ENCODE data around the gene BBS9.
A peak's percentile ranks its signal among the peaks of the same experiment; 100 is the strongest.

BBS9 gene

DNA sequence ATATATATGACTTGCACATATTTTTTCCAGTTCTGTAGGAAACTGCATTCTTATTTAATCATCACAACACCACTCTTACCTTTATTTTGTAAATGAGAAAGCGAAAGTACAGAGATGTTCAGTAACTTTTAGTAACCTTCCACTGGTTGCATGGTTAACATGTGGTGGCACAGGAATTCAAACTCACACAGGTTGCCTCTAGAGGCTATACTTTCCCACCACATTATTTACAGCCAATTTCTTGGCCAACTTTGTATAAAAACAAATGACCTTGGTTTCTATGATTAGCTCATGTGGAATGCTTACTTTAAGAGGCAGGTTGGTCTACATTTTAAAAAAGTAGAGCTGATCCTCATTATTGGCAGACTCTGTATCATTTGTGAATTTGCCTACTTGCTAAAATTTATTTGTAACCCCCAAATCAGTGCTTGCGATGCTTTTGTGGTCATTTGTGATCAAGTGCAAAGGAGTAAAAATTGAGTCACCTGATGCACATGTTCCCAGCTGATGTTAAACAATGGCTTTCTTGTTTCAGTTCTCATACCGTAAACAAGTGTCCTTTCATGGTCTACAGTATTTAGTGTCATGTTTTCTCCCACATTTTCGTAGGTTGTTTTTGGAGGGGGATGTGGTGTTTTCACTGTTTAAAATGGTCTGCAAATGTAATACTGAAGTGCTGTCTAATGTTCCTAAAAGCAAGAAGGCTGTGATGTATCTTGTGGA, 14.8 kb downstream of the BBS9 start:
- TF ChIP-seq, protein P1, sequence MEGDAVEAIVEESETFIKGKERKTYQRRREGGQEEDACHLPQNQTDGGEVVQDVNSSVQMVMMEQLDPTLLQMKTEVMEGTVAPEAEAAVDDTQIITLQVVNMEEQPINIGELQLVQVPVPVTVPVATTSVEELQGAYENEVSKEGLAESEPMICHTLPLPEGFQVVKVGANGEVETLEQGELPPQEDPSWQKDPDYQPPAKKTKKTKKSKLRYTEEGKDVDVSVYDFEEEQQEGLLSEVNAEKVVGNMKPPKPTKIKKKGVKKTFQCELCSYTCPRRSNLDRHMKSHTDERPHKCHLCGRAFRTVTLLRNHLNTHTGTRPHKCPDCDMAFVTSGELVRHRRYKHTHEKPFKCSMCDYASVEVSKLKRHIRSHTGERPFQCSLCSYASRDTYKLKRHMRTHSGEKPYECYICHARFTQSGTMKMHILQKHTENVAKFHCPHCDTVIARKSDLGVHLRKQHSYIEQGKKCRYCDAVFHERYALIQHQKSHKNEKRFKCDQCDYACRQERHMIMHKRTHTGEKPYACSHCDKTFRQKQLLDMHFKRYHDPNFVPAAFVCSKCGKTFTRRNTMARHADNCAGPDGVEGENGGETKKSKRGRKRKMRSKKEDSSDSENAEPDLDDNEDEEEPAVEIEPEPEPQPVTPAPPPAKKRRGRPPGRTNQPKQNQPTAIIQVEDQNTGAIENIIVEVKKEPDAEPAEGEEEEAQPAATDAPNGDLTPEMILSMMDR (IDR thresholded peaks at IDR 0.05; ENCODE audit: low read depth, low read length), result no peak
- in situ Hi-C loops (cut with HindIII; ENCODE audit: low sequenced_read_pairs), result no loop called here
- DNase-seq (ENCODE audit: low read depth, low spot score), result peak; percentile 78
- H3K4me3 ChIP-seq (ENCODE audit: low read depth, low read length), result no peak overlapping the region

DNA sequence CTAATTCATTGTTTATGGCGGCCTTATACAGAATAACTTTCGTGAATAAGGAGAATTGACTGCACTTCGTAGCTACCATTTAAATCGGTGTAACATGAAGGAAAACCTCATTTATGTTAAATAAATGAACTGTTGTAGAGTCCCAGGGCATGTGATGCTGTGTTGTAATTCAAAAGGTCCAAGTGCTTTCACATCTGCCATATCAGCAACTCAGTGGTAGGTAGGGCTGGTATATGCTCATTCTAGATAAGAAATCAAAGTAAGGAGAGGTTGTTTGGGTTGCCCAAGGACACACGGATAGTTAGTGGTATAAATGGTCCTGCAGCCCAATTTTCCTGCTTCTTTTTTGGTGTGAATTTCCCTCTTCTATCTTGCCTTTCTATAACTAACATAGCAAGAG, 15.8 kb downstream of the BBS9 start:
- in situ Hi-C loops (cut with HindIII; ENCODE audit: low sequenced_read_pairs), result no loop called here
- H3K4me3 ChIP-seq (ENCODE audit: low read depth, low read length), result no peak overlapping the region
- no peak for DNase-seq (ENCODE audit: low read depth, low spot score)
- TF ChIP-seq, protein P1 (IDR thresholded peaks at IDR 0.05; ENCODE audit: low read depth, low read length), result no peak

DNA sequence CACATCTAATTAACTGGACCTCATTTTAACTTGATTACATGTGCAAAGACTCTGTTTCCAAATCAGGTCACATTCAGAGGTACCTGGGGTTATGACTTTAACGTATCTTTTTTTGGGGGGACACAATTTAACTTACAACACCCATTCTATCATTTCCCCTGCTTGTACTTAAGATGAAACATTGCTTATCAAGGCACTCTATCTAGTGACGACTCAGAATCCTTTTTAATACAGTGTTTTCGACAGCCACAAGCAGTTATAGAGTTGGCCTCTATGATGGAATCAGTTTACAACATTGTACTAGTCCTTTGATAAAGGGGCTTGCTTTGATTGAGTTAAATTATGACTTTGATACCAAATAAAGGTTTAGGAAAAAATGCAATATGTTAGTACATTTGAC, 22.7 kb downstream of the BBS9 start:
- no peak overlapping the region for H3K4me3 ChIP-seq (ENCODE audit: low read depth, low read length)
- in situ Hi-C loops (cut with HindIII; ENCODE audit: low sequenced_read_pairs), result no loop called here
- TF ChIP-seq, protein P1 (IDR thresholded peaks at IDR 0.05; ENCODE audit: low read depth, low read length), result no peak
- no peak for DNase-seq (ENCODE audit: low read depth, low spot score)

DNA sequence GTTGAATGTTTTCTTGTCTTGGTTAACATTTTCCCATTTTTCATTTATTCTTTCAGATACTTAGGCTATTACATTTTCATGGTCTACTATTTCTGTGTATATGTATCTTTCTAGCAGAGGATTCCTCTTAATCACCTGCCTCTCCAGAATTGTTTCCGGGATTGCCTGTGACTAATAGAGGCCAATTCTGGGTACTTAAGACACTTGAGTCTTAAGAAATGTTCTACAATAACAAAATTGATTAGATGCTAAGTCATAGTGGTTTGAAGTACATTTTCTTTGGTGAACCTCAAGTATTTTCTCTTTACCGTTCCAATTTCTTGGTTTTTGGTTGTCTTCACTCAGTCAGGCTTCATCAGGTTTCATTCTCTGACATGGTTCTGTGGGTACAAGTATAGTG, 26.4 kb downstream of the BBS9 start:
- no peak overlapping the region for H3K4me3 ChIP-seq (ENCODE audit: low read depth, low read length)
- in situ Hi-C loops (cut with HindIII; ENCODE audit: low sequenced_read_pairs), result no loop called here
- TF ChIP-seq, protein P1 (IDR thresholded peaks at IDR 0.05; ENCODE audit: low read depth, low read length), result no peak
- peak; percentile 91 for DNase-seq (ENCODE audit: low read depth, low spot score)

DNA sequence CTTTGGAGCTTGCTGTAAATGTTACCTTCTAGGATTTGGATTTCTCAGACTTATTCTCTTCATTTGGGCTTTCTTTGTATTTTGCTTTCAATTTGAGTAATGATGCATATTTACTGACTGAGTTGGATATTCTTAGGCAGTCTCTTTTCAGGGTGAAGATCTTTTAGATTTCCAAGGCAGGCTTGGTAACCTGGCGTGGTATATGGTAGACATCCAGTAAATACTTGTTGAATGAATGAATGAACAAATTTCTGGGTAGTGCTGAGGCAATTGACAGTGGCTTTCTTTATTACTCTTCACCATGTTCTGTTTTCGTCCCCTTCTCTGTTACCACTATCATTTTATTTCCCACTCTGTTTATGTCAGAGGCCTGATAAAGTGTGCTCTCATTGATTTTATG, 27.1 kb downstream of the BBS9 start:
- DNase-seq (ENCODE audit: low read depth, low spot score), result peak; percentile 6
- in situ Hi-C loops (cut with HindIII; ENCODE audit: low sequenced_read_pairs), result no loop called here
- H3K4me3 ChIP-seq (ENCODE audit: low read depth, low read length), result no peak overlapping the region
- TF ChIP-seq, protein P1 (IDR thresholded peaks at IDR 0.05; ENCODE audit: low read depth, low read length), result no peak

DNA sequence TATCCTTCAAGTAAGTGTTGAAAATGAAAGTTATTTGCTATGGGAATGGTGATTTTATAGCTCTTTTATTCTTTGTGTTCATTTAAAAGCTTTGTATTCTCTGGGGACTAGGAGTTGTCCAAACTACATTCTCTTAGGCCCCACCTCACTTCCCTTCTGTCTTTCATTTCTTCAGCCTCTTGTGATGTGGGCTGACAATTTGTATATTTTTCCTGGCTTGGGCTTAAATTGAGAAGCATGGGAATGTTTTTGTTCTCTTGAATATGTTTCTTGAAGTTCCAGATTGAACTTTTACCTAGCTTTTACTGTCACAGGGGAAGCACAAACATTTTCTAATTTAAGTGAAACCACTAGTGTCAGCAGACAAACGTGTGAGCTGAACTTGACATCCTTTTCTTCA, 27.9 kb downstream of the BBS9 start:
- peak; percentile 66 for DNase-seq (ENCODE audit: low read depth, low spot score)
- TF ChIP-seq, protein P1 (IDR thresholded peaks at IDR 0.05; ENCODE audit: low read depth, low read length), result no peak
- in situ Hi-C loops (cut with HindIII; ENCODE audit: low sequenced_read_pairs), result no loop called here
- no peak overlapping the region for H3K4me3 ChIP-seq (ENCODE audit: low read depth, low read length)

Measured in astrocyte of the spinal cord (primary cell).